SU-DHL-6 (cell line): ENCODE measurements around the gene CRYBG2.

Source experiments
- EZH2phosphoT487 ChIP-seq: fragments of 200-600 bp; sonication (generic), shearing (Covaris generic); conservative IDR thresholded peaks from 2 replicates; pipeline ENCODE4 v1.6.1; 2018; ENCODE audit warnings: mild to moderate bottlenecking, antibody characterized with exemption, low read length, moderate library complexity, mixed read lengths
- TF ChIP-seq, protein P1 (sequence below): fragments of 200-600 bp; sonication (generic); IDR thresholded peaks from one replicate; pipeline ENCODE4 v1.5.1; 2017; ENCODE audit warnings: antibody characterized with exemption, mild to moderate bottlenecking, low read length, moderate library complexity; ENCODE audit not compliant: insufficient read depth, poor library complexity, severe bottlenecking

GRCh38 chr1:26307363-26307781 lies 46.6 kb downstream of the CRYBG2 start:
- TF ChIP-seq, protein P1, sequence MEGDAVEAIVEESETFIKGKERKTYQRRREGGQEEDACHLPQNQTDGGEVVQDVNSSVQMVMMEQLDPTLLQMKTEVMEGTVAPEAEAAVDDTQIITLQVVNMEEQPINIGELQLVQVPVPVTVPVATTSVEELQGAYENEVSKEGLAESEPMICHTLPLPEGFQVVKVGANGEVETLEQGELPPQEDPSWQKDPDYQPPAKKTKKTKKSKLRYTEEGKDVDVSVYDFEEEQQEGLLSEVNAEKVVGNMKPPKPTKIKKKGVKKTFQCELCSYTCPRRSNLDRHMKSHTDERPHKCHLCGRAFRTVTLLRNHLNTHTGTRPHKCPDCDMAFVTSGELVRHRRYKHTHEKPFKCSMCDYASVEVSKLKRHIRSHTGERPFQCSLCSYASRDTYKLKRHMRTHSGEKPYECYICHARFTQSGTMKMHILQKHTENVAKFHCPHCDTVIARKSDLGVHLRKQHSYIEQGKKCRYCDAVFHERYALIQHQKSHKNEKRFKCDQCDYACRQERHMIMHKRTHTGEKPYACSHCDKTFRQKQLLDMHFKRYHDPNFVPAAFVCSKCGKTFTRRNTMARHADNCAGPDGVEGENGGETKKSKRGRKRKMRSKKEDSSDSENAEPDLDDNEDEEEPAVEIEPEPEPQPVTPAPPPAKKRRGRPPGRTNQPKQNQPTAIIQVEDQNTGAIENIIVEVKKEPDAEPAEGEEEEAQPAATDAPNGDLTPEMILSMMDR: no peak
- TF ChIP-seq EZH2phosphoT487: no peak
